Spinal cord (tissue), 10 donors: Measurements from ENCODE around the gene REC8. TPM values are rescaled to one million over a fixed set of nuclear protein-coding genes. Genes with fewer than 3 reads are reported as not detected.

Experiments used
- DNase-seq, 6 donors: peaks; one replicate each; pipeline versions ENCODE4 v3.0.0 to v3.0.0-alpha.2; 2013 to 2015; ENCODE audit warnings: low spot score in 6 of 6, low read depth in 4 of 6
- H3K27ac ChIP-seq: one replicate; pipeline ENCODE4 v1.5.1; 2013; ENCODE audit warnings: low read depth, low read length, control low read depth
- H3K27me3 ChIP-seq: one replicate; pipeline ENCODE4 v1.6.1; 2013; ENCODE audit warnings: low read length; ENCODE audit not compliant: control insufficient read depth, insufficient read depth
- H3K36me3 ChIP-seq: one replicate; pipeline ENCODE4 v1.6.1; 2013; ENCODE audit warnings: low read length; ENCODE audit not compliant: control insufficient read depth, insufficient read depth
- H3K4me1 ChIP-seq: one replicate; pipeline ENCODE4 v1.6.1; 2013; ENCODE audit warnings: low read length; ENCODE audit not compliant: control insufficient read depth, insufficient read depth
- H3K4me3 ChIP-seq: one replicate; pipeline ENCODE4 v1.5.1; 2013; ENCODE audit warnings: low read depth, low read length, control low read depth
- H3K9me3 ChIP-seq: one replicate; pipeline ENCODE4 v1.6.1; 2013; ENCODE audit warnings: low read length; ENCODE audit not compliant: control insufficient read depth, insufficient read depth
- WGBS: methylation state at CpG from one replicate; pipeline ENCODE4 v1.1.5; 2013; ENCODE audit warnings: missing lambda C conversion rate; ENCODE audit not compliant: insufficient coverage; 5-methylcytosine and 5-hydroxymethylcytosine counted together
- long read RNA-seq, 4 donors: transcript quantifications; one replicate each; lab custom pipeline, GENCODE V29; 2026
- polyA plus RNA-seq, 2 donors: library from polyadenylated mRNA; unstranded; fragments of 120-200 nt; gene quantifications; one replicate each; pipeline ENCODE4 v1.2.1, GENCODE V29; 2013; ENCODE audit not compliant: insufficient read length in 2 of 2
- total RNA-seq, 2 donors: library from RNA; depleted of rRNA in 1 of 2; stranded (reverse); fragments of 120-200 nt in 1 of 2; fragments of >200 nt in 1 of 2; gene quantifications; one replicate each; pipeline versions ENCODE4 v1.2.3 to v1.2.4, GENCODE V29; 2013 to 2014
- donor health status: healthy.

The REC8 gene, protein sequence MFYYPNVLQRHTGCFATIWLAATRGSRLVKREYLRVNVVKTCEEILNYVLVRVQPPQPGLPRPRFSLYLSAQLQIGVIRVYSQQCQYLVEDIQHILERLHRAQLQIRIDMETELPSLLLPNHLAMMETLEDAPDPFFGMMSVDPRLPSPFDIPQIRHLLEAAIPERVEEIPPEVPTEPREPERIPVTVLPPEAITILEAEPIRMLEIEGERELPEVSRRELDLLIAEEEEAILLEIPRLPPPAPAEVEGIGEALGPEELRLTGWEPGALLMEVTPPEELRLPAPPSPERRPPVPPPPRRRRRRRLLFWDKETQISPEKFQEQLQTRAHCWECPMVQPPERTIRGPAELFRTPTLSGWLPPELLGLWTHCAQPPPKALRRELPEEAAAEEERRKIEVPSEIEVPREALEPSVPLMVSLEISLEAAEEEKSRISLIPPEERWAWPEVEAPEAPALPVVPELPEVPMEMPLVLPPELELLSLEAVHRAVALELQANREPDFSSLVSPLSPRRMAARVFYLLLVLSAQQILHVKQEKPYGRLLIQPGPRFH
- total RNA-seq (10 to 100 TPM; 18.7 to 21.8 TPM), polyA plus RNA-seq (100 to 1,000 TPM in 1 of 2 donors, 10 to 100 TPM in 1; 95.9 to 129 TPM)
- long read RNA-seq, donor 1, transcript REC8-213 (20 exons, 2,405 nt), result major isoform, 6 of 27 reads
- long read RNA-seq, donor 1, partial matches to known transcripts, result 13 of 27 reads
- long read RNA-seq, donor 1, other reads (novel, unspliced or antisense), result 0 of 27 reads
- long read RNA-seq, donor 2, partial matches to known transcripts, result 5 of 10 reads
- long read RNA-seq, donor 2, other reads (novel, unspliced or antisense), result 0 of 10 reads
- long read RNA-seq, donor 3, partial matches to known transcripts, result 6 of 13 reads
- long read RNA-seq, donor 3, other reads (novel, unspliced or antisense), result 0 of 13 reads
- long read RNA-seq, donor 4, partial matches to known transcripts, result 21 of 31 reads
- long read RNA-seq, donor 4, other reads (novel, unspliced or antisense), result 0 of 31 reads

DNA sequence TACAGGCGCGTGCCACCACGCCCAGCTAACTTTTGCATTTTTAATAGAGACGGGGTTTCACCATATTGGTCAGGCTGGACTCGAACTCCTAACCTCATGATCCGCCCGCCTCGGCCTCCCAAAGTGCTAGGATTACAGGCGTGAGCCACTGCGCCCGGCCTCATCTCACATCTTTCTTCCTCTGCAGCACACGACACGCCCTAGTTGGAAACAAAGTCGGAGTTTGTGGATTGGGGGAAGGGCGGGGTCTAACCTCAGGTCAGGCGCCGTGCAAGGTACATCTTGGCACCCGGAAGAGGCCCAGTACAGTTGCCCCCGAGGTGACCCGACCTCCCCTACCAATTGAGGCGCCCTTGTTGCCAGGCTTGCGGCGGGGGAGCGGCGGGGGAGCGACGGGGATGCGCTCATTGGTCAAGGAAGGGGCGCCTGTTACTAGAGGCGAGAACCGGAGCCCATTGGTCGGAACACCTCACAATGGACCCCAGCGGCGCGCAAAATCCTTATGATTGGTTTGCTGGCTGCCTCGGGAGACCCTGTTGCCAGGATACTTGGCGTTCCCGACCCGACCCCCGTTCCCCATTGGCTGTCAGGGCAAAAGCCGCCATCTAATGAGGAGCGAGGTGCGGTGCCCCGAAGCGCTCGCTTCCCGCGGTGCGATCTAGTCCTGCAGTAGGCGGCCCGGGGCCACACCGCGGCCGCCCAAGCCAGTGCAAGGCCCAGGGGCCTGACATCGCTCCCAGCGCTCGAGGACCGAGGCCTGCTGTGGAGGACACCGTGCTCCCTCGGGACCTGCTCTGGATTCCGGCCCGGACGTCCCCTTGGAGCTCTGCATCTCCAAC is at the start of gene REC8:
Gene REC8, plus strand, starts transcription at position 659 of the 839 bp plus-strand sequence. CDS start 473 bp downstream, outside the sequence.
- Histone ChIP-seq H3K4me1 (peaks cover 34% of the 10 kb centered on the region), H3K27me3 (no peaks in the 10 kb centered on the region), H3K36me3 (peaks cover 41% of the 10 kb centered on the region), H3K27ac (peak within 1 kb of the TSS; percentile 79), H3K9me3 (no peaks in the 10 kb centered on the region), H3K4me3 (peak within 1 kb of the TSS; percentile 79)
- DNase-seq, result peak; percentile 86 to 99 (median 96)
- 6% methylated on average over 55 of the region's 63 CpGs for WGBS

DNA sequence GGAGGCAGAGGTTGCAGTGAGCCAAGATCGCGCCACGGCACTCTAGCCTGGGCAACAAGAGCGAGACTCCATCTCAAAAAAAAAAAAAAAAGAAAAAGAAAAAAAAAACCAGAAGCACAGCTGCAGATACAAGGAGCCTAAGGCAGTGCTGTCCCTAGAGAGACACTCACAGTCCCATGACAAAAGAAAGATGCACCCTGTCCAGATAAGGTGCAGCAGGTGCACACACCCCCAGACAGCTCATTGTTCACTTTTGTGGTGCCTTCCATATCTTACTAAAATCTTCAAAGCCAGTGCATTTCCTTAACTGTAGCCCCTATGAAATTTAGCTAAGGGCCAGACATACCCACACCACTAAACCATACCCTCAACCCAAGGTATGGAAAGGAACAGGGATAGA is 49.5 kb upstream of the REC8 start:
- no peaks in the 10 kb centered on the region for H3K27me3 ChIP-seq
- WGBS, result no CpG with 5 or more reads among the region's 4 CpGs
- H3K36me3 ChIP-seq, result peaks cover 51% of the 10 kb centered on the region
- no peak for DNase-seq
- H3K4me3 ChIP-seq, result no peak overlapping the region
- H3K27ac ChIP-seq, result no peak overlapping the region
- H3K4me1 ChIP-seq, result no peaks in the 10 kb centered on the region
- H3K9me3 ChIP-seq, result no peaks in the 10 kb centered on the region

DNA sequence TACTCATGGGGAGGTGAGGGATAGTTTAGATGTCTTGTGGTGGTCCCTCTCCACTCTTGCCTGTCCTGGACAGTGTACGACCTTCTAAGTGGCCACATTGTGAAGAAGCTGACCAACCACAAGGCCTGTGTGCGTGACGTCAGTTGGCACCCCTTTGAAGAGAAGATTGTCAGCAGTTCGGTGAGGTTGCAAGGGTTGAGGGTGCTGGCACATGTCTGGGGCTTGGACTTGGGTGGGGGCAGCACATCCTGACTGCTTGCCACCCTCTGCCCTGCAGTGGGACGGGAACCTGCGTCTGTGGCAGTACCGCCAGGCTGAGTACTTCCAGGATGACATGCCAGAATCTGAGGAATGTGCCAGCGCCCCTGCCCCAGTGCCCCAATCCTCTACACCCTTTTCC is 49.0 kb upstream of the REC8 start:
- Histone ChIP-seq H3K9me3 (no peaks in the 10 kb centered on the region), H3K36me3 (peaks cover 51% of the 10 kb centered on the region), H3K27me3 (no peaks in the 10 kb centered on the region), H3K4me1 (no peaks in the 10 kb centered on the region), H3K27ac (no peak overlapping the region), H3K4me3 (no peak overlapping the region)
- 91% methylated on average over 7 of the region's 8 CpGs for WGBS
- DNase-seq, result no peak

DNA sequence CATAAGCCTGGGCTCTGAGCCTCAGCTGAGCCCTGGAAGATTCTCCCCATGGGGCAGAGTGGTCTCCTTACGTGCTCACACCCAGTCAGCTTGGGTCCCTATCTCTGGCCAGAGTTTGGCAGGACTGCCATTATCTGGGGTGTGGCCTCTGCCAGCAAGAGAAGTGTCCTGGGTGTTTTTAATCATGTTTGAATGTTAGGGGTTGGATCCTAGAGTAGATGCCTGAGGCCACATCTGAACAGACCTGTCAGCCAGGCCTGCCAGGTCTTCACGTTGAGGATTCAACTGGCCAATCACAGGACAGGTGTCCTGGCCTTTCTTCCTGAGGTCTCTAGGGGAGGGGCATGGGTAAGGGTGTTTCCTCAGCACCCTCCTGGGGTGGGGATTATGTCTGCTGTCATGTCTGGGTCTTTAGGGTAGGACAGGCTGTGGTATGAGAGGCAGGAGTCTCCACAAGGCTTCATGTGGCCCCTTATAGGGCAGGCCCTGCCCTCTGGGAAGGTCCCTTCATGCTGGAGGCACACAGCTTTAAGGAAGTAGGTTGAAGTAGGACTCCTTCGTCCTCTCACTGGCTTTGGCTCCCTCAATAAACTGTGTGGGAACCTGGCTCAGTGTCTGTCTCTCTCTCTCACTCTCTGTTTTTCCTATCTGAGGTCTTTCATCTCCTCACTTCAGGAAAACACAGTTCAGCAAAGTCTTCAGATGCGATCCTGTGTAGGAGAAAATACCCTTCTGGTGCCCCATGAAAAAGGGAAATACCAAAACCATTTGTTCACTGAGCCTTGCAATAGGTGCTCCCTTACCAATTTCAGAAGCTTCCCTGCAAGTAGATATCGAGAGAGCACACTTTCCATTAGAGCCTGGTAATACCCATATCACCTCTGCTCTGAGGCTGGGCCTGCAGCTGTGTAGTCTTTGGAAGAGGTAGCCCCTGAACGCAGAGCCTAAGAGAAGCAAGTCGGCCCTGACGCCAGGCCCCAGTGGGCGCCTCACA is 48.2 kb upstream of the REC8 start:
- peaks cover 45% of the 10 kb centered on the region for H3K36me3 ChIP-seq

DNA sequence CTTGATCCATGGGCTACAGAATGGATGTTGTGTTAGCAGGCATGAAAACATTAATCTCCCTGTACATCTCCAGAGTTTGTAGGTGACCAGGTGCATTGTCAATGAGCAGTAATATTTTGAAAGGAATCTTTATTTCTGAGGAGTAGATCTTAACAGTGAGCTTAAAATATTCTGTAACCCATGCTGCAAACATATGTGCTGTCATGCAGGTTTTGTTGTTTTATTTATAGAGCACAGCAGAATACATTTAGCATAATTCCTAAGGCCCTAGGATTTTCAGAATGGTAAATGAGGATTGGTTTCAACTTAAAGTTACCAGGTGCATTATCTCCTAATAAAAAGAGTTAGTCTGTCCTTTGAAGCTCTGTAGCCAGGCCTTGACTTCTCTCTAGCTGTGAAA is 44.9 kb upstream of the REC8 start:
- no peaks in the 10 kb centered on the region for H3K27me3 ChIP-seq
- no peak overlapping the region for H3K27ac ChIP-seq

More for the DNA sequence above, 48.2 kb upstream of the REC8 start:
- Histone ChIP-seq H3K27me3 (no peaks in the 10 kb centered on the region), H3K4me1 (no peaks in the 10 kb centered on the region), H3K9me3 (no peaks in the 10 kb centered on the region), H3K27ac (no peak overlapping the region), H3K4me3 (no peak overlapping the region)
- no peak for DNase-seq
- 88% methylated on average over 9 of the region's 9 CpGs for WGBS

DNA sequence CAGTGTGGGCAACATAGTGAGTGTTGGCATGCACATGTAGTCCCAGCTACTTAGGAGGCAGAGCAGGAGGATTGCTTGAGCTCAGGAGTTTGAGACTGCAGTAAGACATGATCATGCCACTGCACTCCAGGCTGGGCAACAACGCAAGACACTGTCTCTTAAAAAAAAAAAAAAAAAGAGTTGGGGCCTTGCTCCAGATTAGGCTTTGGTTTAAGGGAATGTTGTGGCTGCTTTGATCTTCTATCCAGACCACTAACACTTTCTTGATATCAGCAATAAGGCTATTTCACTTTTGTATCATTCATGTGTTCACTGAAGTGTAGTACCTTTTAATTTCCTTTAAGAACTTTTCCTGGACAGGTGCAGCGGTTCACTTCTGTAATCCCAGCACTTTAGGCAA is 44.2 kb upstream of the REC8 start:
- no peak overlapping the region for H3K4me3 ChIP-seq
- H3K27ac ChIP-seq, result no peak overlapping the region
- H3K4me1 ChIP-seq, result no peaks in the 10 kb centered on the region
- WGBS, result 84% methylated on average over 2 of the region's 2 CpGs
- peaks cover 20% of the 10 kb centered on the region for H3K36me3 ChIP-seq
- H3K9me3 ChIP-seq, result no peaks in the 10 kb centered on the region
- no peak for DNase-seq
- no peaks in the 10 kb centered on the region for H3K27me3 ChIP-seq

More for the DNA sequence above, 44.9 kb upstream of the REC8 start:
- no peaks in the 10 kb centered on the region for H3K4me1 ChIP-seq
- DNase-seq, result no peak
- no peaks in the 10 kb centered on the region for H3K9me3 ChIP-seq
- H3K4me3 ChIP-seq, result no peak overlapping the region
- peaks cover 20% of the 10 kb centered on the region for H3K36me3 ChIP-seq

DNA sequence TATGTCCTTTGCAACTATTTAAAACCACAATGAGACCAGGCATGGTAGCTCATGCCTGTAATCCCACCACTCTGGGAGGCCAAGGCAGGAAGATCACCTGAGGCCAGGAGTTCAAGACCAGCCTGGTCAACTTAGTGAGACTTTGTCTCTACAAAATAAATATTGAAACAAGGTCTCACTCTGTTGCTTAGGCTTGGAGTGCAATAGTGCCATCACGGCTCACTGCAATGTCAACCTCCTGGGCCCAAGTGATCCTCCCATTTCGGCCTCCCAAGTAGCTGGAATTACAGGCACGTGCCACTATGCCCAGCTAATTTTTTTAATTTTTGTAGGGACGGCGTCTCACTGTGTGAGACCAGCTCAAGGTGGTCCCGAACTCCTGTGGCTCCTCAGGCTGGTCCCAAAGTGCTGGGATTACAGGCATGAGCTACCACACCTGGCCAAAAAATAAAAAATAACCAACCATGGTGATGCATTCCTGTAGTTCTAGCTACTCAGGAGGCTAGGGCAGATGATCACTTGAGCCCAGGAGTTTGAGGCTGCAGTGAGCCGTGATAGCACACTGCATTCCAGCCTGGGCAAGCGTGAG is 42.4 kb upstream of the REC8 start:
- Histone ChIP-seq H3K4me1 (no peaks in the 10 kb centered on the region), H3K9me3 (no peaks in the 10 kb centered on the region), H3K36me3 (peaks cover 12% of the 10 kb centered on the region), H3K27me3 (no peaks in the 10 kb centered on the region), H3K27ac (no peak overlapping the region), H3K4me3 (no peak overlapping the region)
- WGBS, result 99% methylated on average over 4 of the region's 8 CpGs
- DNase-seq, result no peak

DNA sequence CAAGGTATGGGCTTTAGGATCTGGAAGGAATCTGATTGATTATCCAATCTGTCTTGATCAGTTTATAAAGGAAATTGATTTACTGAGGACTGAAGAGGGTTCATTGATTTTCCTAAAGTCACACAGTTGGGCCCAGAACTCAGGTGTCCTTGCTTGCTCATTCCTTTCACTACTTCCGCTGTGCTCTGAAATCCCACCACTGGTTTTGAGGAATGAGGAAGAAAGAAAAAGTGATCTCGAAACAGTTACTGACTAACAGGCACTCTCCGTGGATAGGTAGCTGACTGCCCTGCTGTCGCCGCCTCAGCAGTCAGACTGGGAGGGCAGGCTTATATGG is 41.5 kb upstream of the REC8 start, which contains the start of gene FITM1:
Gene FITM1, plus strand, starts transcription at position 280 of the 337 bp plus-strand sequence. CDS start 905 bp downstream, outside the sequence.
- no peak within 1 kb of the TSS for H3K27ac ChIP-seq
- no peaks in the 10 kb centered on the region for H3K27me3 ChIP-seq
- no peak within 1 kb of the TSS for H3K4me3 ChIP-seq
- DNase-seq, result no peak
- no peaks in the 10 kb centered on the region for H3K9me3 ChIP-seq
- H3K36me3 ChIP-seq, result peaks cover 12% of the 10 kb centered on the region
- 89% methylated on average over 4 of the region's 5 CpGs for WGBS
- peaks cover 4% of the 10 kb centered on the region for H3K4me1 ChIP-seq
